ENCODE data around the gene TFCP2. TPM values are rescaled to one million over a fixed set of nuclear protein-coding genes. Genes with fewer than 3 reads are reported as not detected.

The TFCP2 gene
- total RNA-seq, 1 donor from 2014 or later, result 22.8 TPM

DNA sequence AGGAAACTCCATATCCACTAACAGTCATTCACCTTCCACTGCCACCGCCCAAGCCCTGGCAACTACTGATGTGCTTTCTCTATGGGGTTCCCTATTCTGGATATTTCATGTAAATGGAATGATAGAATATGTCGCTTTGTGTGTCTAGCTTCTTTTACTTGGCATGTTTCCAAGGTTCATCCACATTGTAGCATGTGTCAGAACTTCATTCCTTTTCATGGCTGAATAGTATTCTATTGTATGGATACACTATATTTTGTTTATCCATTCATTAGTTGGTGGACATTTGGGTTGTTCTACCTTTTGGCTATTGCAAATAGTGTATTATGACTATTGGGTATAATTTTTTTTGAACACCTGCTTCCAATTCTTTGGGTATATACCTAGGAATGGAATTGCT is 36.3 kb upstream of the TFCP2 start:
- TF ChIP-seq, protein P1, sequence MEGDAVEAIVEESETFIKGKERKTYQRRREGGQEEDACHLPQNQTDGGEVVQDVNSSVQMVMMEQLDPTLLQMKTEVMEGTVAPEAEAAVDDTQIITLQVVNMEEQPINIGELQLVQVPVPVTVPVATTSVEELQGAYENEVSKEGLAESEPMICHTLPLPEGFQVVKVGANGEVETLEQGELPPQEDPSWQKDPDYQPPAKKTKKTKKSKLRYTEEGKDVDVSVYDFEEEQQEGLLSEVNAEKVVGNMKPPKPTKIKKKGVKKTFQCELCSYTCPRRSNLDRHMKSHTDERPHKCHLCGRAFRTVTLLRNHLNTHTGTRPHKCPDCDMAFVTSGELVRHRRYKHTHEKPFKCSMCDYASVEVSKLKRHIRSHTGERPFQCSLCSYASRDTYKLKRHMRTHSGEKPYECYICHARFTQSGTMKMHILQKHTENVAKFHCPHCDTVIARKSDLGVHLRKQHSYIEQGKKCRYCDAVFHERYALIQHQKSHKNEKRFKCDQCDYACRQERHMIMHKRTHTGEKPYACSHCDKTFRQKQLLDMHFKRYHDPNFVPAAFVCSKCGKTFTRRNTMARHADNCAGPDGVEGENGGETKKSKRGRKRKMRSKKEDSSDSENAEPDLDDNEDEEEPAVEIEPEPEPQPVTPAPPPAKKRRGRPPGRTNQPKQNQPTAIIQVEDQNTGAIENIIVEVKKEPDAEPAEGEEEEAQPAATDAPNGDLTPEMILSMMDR (IDR thresholded peaks at IDR 0.05; ENCODE audit: borderline replicate concordance), result no peak
- no peaks in the 10 kb centered on the region for H3K4me1 ChIP-seq
- H3K36me3 ChIP-seq, result peaks cover 1% of the 10 kb centered on the region
- no peak overlapping the region for H3K27ac ChIP-seq (replicated peaks)
- DNase-seq, result no peak
- H3K27me3 ChIP-seq (ENCODE audit: low read depth), result no peaks in the 10 kb centered on the region
- H3K9me3 ChIP-seq (replicated peaks), result no peaks in the 10 kb centered on the region
- intact Hi-C loops (cut with micrococcal nuclease), result no loop called here
- H3K4me3 ChIP-seq, result no peak overlapping the region

DNA sequence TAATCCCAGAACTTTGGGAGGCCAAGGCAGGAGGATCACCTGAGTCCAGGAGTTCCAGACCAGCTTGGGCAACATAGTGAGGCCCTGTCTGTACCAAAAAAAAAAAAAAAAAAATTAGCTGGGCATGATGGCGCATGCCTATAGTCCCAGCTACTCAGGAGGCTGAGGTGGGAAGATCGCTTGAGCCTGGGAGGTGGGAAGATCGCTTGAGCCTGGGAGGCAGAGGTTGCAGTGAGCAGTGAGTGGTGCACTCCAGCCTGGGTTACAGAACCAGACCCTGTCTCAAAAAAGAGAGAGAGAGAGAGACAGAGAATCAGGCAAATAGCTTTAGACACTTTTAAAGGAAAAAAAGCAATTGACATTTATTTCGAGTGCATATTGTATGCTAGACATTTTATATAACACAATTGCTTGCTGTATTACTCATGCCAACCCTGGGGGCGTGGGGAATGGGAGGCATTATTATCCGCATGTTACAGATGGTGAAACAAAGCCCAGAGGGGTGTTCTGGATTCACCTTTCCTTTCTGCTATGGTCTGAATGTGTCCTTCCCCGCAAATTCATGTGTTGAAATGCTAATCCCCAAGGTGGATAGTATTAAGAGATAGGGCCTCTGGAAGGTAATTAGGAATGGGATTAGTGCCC is 35.2 kb upstream of the TFCP2 start:
- Histone ChIP-seq H3K27me3 (ENCODE audit: low read depth) (no peaks in the 10 kb centered on the region), H3K4me1 (no peaks in the 10 kb centered on the region), H3K4me3 (no peak overlapping the region), H3K9me3 (replicated peaks) (no peaks in the 10 kb centered on the region), H3K36me3 (peaks cover 9% of the 10 kb centered on the region), H3K27ac (replicated peaks) (no peak overlapping the region)
- TF ChIP-seq, protein P1 (IDR thresholded peaks at IDR 0.05; ENCODE audit: borderline replicate concordance), result no peak
- DNase-seq, result no peak
- intact Hi-C loops (cut with micrococcal nuclease), result no loop called here

DNA sequence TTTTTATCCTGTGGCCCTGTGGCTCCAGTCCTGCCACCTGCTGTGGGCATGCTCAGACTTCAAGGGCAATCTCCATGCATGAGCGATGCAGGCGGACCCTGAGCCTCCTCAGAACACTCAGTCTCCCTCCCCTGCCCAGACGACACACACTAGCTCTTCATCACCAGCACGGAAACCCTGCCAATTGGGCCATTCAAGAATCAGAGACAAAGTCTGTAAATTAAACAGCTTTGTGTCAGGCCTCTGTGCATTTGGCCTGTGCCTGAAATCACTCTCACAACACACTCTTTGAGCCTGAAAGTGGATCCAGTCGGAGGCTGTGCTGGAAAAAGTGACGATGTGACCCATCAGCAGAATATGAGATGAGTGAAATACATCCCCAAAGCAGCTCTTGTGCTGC is 32.4 kb upstream of the TFCP2 start:
- no peak for DNase-seq
- Histone ChIP-seq H3K36me3 (peaks cover 9% of the 10 kb centered on the region), H3K27ac (replicated peaks) (no peak overlapping the region), H3K4me3 (no peak overlapping the region), H3K9me3 (replicated peaks) (no peaks in the 10 kb centered on the region), H3K27me3 (ENCODE audit: low read depth) (no peaks in the 10 kb centered on the region), H3K4me1 (no peaks in the 10 kb centered on the region)
- intact Hi-C loops (cut with micrococcal nuclease), result no loop called here
- TF ChIP-seq, protein P1 (IDR thresholded peaks at IDR 0.05; ENCODE audit: borderline replicate concordance), result no peak

DNA sequence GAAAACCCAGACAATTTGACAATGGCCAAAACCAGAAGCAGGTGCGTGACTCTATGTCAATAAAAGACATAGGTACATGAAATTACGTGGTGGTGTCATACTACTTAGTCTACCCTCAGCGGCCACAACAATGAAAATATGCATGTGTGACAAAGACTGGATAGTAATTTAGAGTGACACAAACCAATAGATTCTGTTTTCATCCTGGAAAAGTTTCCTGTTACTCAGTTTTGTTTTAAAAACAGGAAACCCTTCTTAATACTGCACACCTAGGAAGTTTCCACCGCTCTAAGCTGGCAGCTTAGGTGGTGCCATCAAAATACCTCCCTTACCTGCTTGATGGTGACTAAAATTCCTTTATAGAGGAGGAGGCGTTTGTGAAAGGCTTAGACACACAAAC is 29.8 kb upstream of the TFCP2 start:
- no peaks in the 10 kb centered on the region for H3K27me3 ChIP-seq (ENCODE audit: low read depth)
- peaks cover 15% of the 10 kb centered on the region for H3K36me3 ChIP-seq
- no peak for DNase-seq
- H3K4me3 ChIP-seq, result no peak overlapping the region
- H3K9me3 ChIP-seq (replicated peaks), result no peaks in the 10 kb centered on the region
- intact Hi-C loops (cut with micrococcal nuclease), result no loop called here
- TF ChIP-seq, protein P1 (IDR thresholded peaks at IDR 0.05; ENCODE audit: borderline replicate concordance), result no peak
- no peaks in the 10 kb centered on the region for H3K4me1 ChIP-seq
- no peak overlapping the region for H3K27ac ChIP-seq (replicated peaks)

DNA sequence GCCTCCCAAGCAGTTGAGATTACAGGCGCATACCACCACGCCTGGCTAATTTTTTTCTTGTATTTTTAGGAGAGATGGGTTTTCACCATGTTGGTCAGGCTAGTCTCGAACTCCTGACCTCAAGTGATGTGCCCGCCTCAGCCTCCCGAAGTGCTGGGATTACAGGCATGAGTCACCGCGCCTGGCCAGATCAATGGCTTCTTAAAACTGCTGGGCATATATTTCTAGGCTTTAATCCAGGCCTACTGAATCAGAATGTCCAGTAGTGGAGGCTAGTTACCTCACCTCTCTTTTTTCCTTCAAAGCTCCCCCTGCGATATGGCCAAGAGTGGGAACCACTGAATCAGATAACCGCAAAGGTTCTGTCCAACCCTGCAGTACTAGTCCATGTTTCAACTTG is 27.9 kb upstream of the TFCP2 start:
- Histone ChIP-seq H3K9me3 (replicated peaks) (no peaks in the 10 kb centered on the region), H3K27ac (replicated peaks) (no peak overlapping the region), H3K27me3 (ENCODE audit: low read depth) (no peaks in the 10 kb centered on the region), H3K4me3 (no peak overlapping the region), H3K4me1 (no peaks in the 10 kb centered on the region), H3K36me3 (peaks cover 15% of the 10 kb centered on the region)
- no peak for DNase-seq
- TF ChIP-seq, protein P1 (IDR thresholded peaks at IDR 0.05; ENCODE audit: borderline replicate concordance), result no peak
- intact Hi-C loops (cut with micrococcal nuclease), result no loop called here
